Stimulated activated CD4-positive, alpha-beta T cell treated with anti-CD3 and anti-CD28 coated beads, Interleukin-15, amount 100 ng/mL, for 24 hours (primary cell): ENCODE data around the gene NR2C2.

Experiments
- DNase-seq: peaks from one replicate; pipeline ENCODE4 v3.0.0-alpha.2; 2020

NR2C2 gene

GRCh38 chr3:15065550-15066007 is 118.2 kb downstream of the NR2C2 start:
- no peak for DNase-seq

DNA sequence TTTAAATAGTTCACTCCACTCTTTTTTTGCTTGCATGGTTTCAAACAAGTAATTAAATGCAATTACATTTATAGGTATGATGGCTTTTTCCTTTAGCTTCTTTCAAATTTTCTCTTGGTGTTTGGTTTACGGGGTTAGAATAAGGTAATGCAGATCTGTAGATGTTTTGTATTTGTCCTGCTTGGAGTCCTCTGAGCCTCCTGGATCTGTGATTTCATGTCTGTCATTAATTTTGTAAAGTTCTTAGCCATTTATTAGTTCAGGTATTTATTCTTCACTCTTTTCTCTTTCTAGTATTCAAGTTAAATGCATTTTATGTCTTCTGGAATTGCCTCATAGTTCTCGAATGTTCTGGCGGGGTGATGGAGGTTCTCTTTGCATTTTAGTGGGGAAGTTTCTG is 119.1 kb downstream of the NR2C2 start:
- no peak for DNase-seq

DNA sequence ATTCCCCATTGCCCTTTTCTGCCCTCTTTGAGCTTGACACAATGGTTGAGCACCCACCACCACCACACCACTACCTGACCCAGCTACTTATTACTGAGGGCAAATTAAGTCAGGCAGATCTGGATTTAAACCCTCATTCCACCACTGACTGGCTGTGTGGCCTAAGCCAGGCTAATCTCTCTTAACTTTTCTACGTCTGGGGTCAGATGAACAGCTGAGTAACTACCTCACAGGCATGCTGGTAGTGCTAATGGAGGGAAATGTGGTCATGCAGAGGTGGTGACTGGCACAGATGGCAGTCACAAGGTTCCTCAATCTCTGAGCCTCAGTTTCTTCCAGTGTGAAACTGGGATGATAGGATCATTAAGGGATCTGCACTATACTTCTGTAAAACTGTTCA is 122.1 kb downstream of the NR2C2 start:
- no peak for DNase-seq

DNA sequence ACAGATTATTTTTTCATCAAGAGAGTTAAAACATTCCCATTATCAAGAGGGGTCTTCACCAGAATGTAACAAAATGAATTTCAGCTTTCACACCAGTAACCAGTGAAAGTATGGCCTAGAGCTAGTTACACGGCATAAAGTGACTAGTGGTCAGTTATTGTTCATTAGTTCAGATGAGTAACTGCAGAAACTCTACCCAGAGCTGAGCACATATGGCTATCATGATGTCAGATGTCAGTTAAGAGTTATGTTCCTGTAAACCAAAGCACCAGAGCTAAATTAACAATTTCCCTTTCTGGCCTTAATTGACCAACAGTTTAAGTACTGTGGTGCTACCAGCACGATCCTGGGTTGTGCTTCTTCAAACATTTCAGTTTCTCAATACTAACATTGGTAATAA is 124.3 kb downstream of the NR2C2 start:
- DNase-seq: no peak

- DNase-seq: no peak
These were observed 127.1 kb downstream of the NR2C2 start for GRCh38 chr3:15074500-15074899.

DNA sequence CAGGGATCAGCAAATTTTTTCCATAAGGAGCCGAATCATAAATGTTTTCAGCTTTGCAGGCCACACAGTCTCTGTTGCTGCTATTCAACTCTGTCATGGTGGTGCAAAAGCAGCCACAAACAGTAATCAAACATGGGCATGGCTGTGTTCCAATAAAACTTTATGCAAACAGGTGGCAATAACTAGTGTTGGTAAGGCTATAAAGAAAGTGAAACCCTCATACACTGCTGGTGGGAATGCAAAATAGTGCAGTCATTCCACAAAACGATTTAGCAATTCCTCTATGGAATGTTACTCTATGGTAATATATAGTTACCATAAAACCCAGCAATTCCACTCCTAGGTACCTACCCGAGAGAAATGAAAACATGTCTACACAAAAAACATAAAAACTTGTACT is 131.7 kb downstream of the NR2C2 start:
- DNase-seq: no peak

GRCh38 chr3:15081960-15082664 is 134.7 kb downstream of the NR2C2 start:
- no peak for DNase-seq

DNA sequence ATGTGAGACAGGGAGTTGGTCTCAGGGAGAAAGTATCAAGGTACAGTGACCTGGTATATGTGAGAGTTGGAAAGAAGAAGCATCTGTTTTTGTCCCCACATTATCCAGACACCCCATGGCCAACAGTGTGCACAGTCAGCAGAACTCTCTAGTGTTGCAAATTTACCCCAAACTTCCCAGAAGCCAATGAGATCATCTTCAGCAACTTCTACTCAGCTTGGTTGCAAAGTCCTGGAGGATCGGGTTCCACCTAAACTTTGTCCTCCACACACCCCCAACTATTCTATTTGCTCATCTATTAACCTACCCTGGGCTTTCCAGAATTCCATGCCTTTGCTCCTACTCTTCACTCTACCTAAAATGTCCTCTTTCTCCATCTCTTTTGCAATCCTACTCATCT is 135.9 kb downstream of the NR2C2 start:
- no peak for DNase-seq

DNA sequence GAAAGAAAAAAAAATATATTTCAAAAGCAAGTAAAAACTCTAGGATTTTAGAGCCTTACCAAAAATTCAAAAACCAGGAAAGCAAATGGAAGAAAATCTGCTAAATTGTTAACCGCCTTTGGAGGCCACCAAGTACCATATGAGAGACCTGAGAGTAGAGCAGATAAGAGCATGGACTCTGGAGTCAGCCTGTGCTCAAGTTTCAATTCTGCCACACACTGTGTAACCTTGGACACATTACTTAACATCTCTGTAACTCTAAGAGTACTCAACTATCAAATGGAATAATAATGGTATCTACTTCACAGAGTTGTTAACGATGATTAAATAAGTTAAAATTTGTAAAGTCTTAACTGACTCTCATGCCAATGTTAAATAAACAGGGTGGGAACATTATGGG is 138.9 kb downstream of the NR2C2 start:
- no peak for DNase-seq

GRCh38 chr3:15086699-15087098 is 139.3 kb downstream of the NR2C2 start:
- no peak for DNase-seq

DNA sequence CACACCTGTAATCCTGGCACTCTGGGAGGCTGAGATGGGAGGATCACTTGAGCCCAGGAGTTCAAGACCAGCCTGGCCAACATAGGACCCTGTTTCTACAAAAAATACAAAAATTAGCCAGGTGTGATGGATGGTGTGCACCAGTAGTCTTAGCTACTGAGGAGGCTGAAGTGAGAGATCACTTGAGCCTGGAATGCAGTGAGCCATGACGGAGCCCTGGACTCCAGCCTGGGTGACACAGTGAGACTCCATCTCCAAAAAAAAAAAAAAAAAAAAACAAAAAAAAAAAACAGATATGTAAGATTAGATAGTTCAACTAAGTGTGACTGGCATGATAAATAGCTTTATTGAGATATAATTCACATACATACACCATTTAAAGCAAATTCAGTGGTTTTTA is 141.8 kb downstream of the NR2C2 start:
- DNase-seq: no peak

DNA sequence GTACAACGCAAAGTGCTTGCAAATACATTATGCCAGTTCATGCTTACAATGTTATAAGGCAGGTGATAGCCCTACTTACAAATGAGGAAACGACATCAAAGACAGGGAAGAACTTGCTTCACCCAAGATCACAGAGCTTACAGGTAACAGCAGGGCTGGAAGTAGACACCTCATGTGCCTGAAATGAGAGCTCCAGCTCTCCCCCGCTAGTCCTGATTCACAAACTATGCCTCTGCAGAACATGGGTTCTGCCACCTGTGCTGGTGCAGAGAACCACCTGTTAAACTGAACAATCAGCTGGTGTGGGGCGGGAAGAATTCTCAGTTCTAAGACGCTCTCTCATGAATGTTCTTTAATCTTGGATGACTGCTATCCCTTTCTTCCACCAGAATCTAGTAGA is 144.2 kb downstream of the NR2C2 start:
- no peak for DNase-seq

DNA sequence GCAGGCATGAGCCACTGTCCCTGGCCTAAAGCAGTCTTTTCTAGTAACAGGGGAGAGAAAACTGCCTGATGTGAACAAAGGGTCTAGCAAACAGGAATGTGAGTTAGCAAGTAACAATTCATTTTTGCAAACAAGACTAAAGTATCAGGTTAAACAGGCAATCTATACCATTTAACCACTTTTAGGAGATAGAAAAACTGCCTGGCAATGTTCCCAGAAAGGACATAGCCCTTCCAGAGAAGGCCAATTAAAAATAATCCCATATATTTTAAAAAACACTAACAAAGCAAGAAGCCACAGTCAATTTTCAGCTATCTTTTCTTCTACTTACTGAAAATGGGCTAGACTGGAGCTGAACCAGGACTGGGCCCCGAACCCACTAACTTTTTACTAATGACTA is 145.3 kb downstream of the NR2C2 start:
- DNase-seq: no peak

DNA sequence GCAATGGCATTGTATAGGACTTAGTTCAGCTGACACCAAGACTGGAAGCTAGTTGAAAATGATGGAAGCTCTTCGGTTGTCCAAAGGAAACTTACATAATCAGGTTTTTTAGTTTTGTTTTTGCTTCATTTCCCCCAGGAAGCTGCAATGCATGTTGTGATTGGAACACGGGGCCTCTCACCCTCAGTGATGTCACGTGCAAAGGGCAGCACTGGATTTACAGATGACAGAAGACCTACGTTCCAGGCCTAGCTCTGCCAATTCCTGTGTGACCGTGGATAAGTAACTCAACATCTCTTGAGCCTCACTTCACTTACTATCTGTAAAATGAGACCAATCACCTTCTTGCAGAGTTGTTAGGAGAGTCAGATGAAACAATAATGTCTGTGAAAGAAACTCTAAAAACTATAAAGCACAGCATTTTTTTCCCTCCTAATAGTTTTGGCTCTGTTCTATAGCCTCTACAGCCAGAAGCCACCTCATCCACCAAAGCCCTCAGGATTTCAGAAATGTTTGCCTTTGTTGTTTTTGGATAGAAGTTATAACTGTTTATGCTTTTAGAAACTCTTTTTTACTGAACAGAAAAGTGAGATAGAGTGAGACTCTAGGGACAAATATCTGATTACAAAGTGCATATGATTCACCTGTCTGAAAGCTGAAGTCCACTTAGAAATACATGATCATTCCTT is 146.9 kb downstream of the NR2C2 start:
- DNase-seq: no peak

DNA sequence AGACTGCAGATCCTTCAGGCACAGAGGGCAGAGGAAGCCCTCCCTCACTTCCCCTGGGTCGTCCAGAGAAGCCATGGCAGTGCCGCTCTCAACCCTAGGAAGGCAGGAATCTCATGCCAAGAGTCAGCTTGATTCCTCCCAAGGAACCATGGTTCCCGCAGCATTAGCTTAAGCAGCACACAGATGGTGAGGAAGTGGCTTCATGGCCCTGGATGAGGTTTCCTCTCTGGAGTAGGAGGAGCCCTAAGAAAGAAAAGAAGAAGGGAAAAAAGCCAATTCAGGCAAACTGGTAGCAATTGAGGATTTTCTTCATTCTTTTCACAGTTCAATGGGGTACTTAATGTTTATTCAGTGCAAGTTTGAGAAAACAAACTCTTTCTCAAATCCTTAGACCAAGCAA is 148.7 kb downstream of the NR2C2 start:
- DNase-seq: no peak

DNA sequence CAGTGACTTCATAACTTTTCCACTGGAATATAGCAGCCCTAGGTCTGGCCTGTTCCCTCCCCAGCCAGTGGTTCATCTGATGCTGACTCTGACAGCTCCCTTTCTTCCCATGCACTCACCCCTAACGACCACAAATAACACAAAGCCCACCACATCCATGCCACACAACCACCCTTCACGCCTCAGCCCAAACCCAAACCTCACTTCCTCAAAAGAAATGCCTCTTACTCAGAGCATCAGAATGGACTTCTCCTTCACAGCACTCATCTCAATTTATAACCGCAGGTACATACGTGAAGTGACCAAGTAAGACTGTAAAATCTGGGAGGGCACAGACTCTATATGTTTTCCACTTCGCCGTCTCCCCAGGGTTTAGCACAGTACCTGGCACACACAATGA is 150.5 kb downstream of the NR2C2 start:
- DNase-seq: peak; percentile 24
